OCI-LY1 (cell line): ENCODE data around the gene ASF1B.

Experiments
- H2AFZ ChIP-seq: fragments of 200-600 bp; sonication (generic), shearing (Covaris generic); 2 replicates; pipeline ENCODE4 v1.6.0; 2014; ENCODE audit warnings: antibody characterized with exemption, mild to moderate bottlenecking, low read length
- H3F3A ChIP-seq: fragments of 200-600 bp; sonication (generic), shearing (Covaris generic); 2 replicates; pipeline ENCODE4 v1.6.0; 2014; ENCODE audit warnings: mild to moderate bottlenecking, antibody characterized with exemption, low read length, moderate library complexity; ENCODE audit not compliant: insufficient read depth
- H3K27ac ChIP-seq: fragments of 200-600 bp; sonication (generic); 2 replicates; pipeline ENCODE4 v1.5.1; 2014; ENCODE audit warnings: low read length, mixed run types, mild to moderate bottlenecking, low read depth; ENCODE audit not compliant: poor library complexity, severe bottlenecking
- H3K27me3 ChIP-seq: fragments of 200-600 bp; sonication (generic); 2 replicates; pipeline ENCODE4 v1.6.0; 2014; ENCODE audit warnings: antibody characterized with exemption, mild to moderate bottlenecking, low read length, moderate library complexity; ENCODE audit not compliant: insufficient read depth
- H3K36me3 ChIP-seq: fragments of 200-600 bp; sonication (generic); 2 replicates; pipeline ENCODE4 v1.6.1; 2014; ENCODE audit warnings: mild to moderate bottlenecking, antibody characterized with exemption, low read length, moderate library complexity, mixed read lengths; ENCODE audit not compliant: insufficient read depth
- H3K4me1 ChIP-seq: fragments of 200-600 bp; sonication (generic); 2 replicates; pipeline ENCODE4 v1.5.1; 2014; ENCODE audit warnings: mild to moderate bottlenecking, low read length, moderate library complexity; ENCODE audit not compliant: insufficient read depth, severe bottlenecking
- H3K4me2 ChIP-seq: fragments of 200-600 bp; sonication (generic), shearing (Covaris generic); 2 replicates; pipeline ENCODE4 v1.6.1; 2014; ENCODE audit warnings: low read length
- H3K4me3 ChIP-seq: fragments of 200-600 bp; sonication (generic); 2 replicates; pipeline ENCODE4 v1.5.1; 2014; ENCODE audit warnings: low read length, low read depth, mild to moderate bottlenecking, mixed read lengths; ENCODE audit not compliant: poor library complexity, severe bottlenecking
- H3K79me2 ChIP-seq: fragments of 200-600 bp; shearing (Covaris generic); 2 replicates; pipeline ENCODE4 v1.6.1; 2016; ENCODE audit warnings: mixed run types, low read length, mixed read lengths; ENCODE audit not compliant: insufficient read depth
- H3K9ac ChIP-seq: fragments of 200-600 bp; sonication (generic), shearing (Covaris generic); 2 replicates; pipeline ENCODE4 v1.6.1; 2014; ENCODE audit warnings: mild to moderate bottlenecking, low read length, mixed read lengths
- H3K9me2 ChIP-seq: fragments of 200-600 bp; sonication (generic), shearing (Covaris generic); 2 replicates; pipeline ENCODE4 v1.6.1; 2014; ENCODE audit warnings: low read depth, mild to moderate bottlenecking, low read length, mixed read lengths
- H3K9me3 ChIP-seq: fragments of 200-600 bp; shearing (Covaris generic); 2 replicates; pipeline ENCODE4 v1.6.1; 2014; ENCODE audit warnings: low read length, mixed read lengths
- H4K20me1 ChIP-seq: fragments of 200-600 bp; sonication (generic), shearing (Covaris generic); 2 replicates; pipeline ENCODE4 v1.6.0; 2016; ENCODE audit warnings: mild to moderate bottlenecking, low read length; ENCODE audit not compliant: insufficient read depth
- EZH2 ChIP-seq: fragments of 200-600 bp; sonication (generic), shearing (Covaris generic); IDR thresholded peaks from 2 replicates; pipeline ENCODE4 v1.8.0; 2017; ENCODE audit warnings: borderline replicate concordance, mixed run types, mild to moderate bottlenecking, antibody characterized with exemption, low read length, moderate library complexity, mixed read lengths
- TF ChIP-seq, protein P1 (sequence below): fragments of 200-600 bp; sonication (generic), shearing (Covaris generic); IDR thresholded peaks from 2 replicates; pipeline ENCODE4 v1.5.1; 2017; ENCODE audit warnings: mild to moderate bottlenecking, antibody characterized with exemption, low read length, moderate library complexity, mixed read lengths

ASF1B gene

DNA sequence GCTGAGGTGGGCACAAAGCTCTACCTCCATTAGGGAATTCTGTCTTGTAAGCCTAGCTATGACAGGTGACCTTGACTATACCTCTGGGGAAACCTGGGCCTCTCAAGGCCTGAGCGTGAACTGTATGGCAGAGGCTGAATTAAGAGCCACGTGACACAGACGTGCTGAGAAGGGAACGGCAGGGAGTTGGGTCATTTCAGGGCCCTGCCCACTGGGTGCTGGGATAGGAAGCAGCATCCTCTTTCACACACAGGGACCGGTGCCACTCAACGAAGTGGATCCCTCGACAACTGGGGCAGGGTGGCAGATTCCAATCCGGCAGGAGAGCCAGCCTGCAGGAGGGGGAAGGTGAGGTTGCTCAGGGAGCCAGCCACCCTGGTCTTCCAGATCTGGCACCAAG lies 9.2 kb downstream of the ASF1B start:
- H3K4me1 ChIP-seq = peaks cover 4% of the 10 kb centered on the region
- no peaks in the 10 kb centered on the region for H3K79me2 ChIP-seq
- H3K9ac ChIP-seq = no peak overlapping the region
- no peaks in the 10 kb centered on the region for H3K9me3 ChIP-seq
- no peaks in the 10 kb centered on the region for H3K9me2 ChIP-seq
- no peaks in the 10 kb centered on the region for H3F3A ChIP-seq
- no peaks in the 10 kb centered on the region for H4K20me1 ChIP-seq
- H3K27ac ChIP-seq = no peak overlapping the region
- H3K4me3 ChIP-seq = no peak overlapping the region
- H2AFZ ChIP-seq = no peak overlapping the region
- no peak for TF ChIP-seq EZH2
- TF ChIP-seq, protein P1, sequence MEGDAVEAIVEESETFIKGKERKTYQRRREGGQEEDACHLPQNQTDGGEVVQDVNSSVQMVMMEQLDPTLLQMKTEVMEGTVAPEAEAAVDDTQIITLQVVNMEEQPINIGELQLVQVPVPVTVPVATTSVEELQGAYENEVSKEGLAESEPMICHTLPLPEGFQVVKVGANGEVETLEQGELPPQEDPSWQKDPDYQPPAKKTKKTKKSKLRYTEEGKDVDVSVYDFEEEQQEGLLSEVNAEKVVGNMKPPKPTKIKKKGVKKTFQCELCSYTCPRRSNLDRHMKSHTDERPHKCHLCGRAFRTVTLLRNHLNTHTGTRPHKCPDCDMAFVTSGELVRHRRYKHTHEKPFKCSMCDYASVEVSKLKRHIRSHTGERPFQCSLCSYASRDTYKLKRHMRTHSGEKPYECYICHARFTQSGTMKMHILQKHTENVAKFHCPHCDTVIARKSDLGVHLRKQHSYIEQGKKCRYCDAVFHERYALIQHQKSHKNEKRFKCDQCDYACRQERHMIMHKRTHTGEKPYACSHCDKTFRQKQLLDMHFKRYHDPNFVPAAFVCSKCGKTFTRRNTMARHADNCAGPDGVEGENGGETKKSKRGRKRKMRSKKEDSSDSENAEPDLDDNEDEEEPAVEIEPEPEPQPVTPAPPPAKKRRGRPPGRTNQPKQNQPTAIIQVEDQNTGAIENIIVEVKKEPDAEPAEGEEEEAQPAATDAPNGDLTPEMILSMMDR = no peak
- H3K4me2 ChIP-seq = no peak overlapping the region
- H3K27me3 ChIP-seq = no peaks in the 10 kb centered on the region
- peaks cover 60% of the 10 kb centered on the region for H3K36me3 ChIP-seq

DNA sequence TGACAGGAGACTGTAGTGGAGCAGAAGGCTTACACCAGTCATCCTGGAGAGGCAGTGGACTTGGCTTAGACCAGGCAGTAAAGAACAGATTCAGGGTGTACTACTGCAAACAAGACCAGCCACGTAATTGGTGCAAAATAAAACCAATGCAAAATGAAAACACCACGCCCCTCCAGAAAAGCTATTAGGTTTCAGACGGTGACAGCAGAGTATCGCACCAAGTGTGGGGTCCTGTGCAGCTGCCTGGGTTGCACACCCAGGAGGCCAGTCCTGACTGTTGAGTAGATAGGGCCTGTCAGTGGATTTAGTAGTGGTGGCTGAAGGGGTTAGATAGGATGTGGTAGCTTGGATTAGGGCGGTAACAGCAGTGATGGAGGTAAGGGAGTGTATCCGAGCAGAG lies 13.5 kb downstream of the ASF1B start:
- Histone ChIP-seq H3K36me3 (peaks cover 38% of the 10 kb centered on the region), H3K27me3 (no peaks in the 10 kb centered on the region), H3K27ac (no peak overlapping the region), H3F3A (0 out of 2 replicates have a peak, but pooled peaks cover 4% of the 10 kb centered on the region), H3K4me2 (no peak overlapping the region), H3K9me2 (no peaks in the 10 kb centered on the region), H3K9ac (no peak overlapping the region), H3K79me2 (no peaks in the 10 kb centered on the region), H2AFZ (no peak overlapping the region), H3K9me3 (no peaks in the 10 kb centered on the region), H4K20me1 (no peaks in the 10 kb centered on the region), H3K4me3 (no peak overlapping the region), H3K4me1 (peaks cover 9% of the 10 kb centered on the region)
- TF ChIP-seq, protein P1 = no peak
- no peak for TF ChIP-seq EZH2

DNA sequence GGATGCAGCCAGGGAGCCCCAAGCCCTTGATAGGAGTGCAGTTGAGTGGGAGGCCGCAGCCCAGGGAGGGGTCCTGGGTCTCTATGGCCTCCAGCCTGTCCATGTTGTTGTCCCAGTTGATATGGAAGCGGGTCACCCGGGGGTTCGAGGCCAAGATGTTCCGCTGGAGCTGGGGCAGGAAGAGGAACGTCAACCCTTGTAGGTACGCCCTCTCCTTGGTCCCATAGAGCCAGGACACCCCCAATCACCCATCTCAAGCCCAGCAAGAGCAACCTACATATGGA lies 15.9 kb downstream of the ASF1B start:
- Histone ChIP-seq H3K27ac (no peak overlapping the region), H3K9me3 (no peaks in the 10 kb centered on the region), H3K4me3 (no peak overlapping the region), H3K36me3 (peaks cover 22% of the 10 kb centered on the region), H3K79me2 (no peaks in the 10 kb centered on the region), H3K9me2 (no peaks in the 10 kb centered on the region), H2AFZ (no peak overlapping the region), H3F3A (0 out of 2 replicates have a peak, but pooled peaks cover 4% of the 10 kb centered on the region), H3K4me1 (peaks cover 26% of the 10 kb centered on the region), H3K27me3 (no peaks in the 10 kb centered on the region), H3K4me2 (no peak overlapping the region), H4K20me1 (no peaks in the 10 kb centered on the region), H3K9ac (no peak overlapping the region)
- TF ChIP-seq EZH2 = no peak
- TF ChIP-seq, protein P1 = no peak
